Measurements from ENCODE around the gene RBFA. TPM values are rescaled to one million over a fixed set of nuclear protein-coding genes. Genes with fewer than 3 reads are reported as not detected.

RBFA gene
- total RNA-seq, 1 experiment from 2014 or later = 20.5 TPM

GRCh38 chr18:80000877-80001276, 33.4 kb upstream of the RBFA start:
- TF ChIP-seq CTCF (IDR thresholded peaks at IDR 0.05; ENCODE audit: unreplicated experiment) = no peak
- no peaks in the 10 kb centered on the region for H3K4me1 Mint-ChIP-seq (ENCODE audit: low read depth, unreplicated experiment)
- CTCF ChIA-PET = no interaction called here
- no peak for DNase-seq
- no peak overlapping the region for H3K27ac Mint-ChIP-seq (ENCODE audit: unreplicated experiment)
- no TSS peak for BruUV-seq (replicated peaks)
- peaks cover 10% of the 10 kb centered on the region for H3K9me3 Mint-ChIP-seq (ENCODE audit: low read depth, unreplicated experiment)
- intact Hi-C loops (cut with micrococcal nuclease; ENCODE audit: unreplicated experiment) = no loop called here
- H3K36me3 Mint-ChIP-seq (ENCODE audit: insufficient read depth, unreplicated experiment) = no peaks in the 10 kb centered on the region
- no peaks in the 10 kb centered on the region for H3K27me3 Mint-ChIP-seq (ENCODE audit: unreplicated experiment)
- H3K4me3 Mint-ChIP-seq (ENCODE audit: low read depth, unreplicated experiment) = no peak overlapping the region

- no peak for DNase-seq
- Mint-ChIP-seq H3K4me3 (ENCODE audit: low read depth, unreplicated experiment) (no peak overlapping the region), H3K36me3 (ENCODE audit: insufficient read depth, unreplicated experiment) (no peaks in the 10 kb centered on the region), H3K4me1 (ENCODE audit: low read depth, unreplicated experiment) (no peaks in the 10 kb centered on the region), H3K9me3 (ENCODE audit: low read depth, unreplicated experiment) (peaks cover 13% of the 10 kb centered on the region), H3K27me3 (ENCODE audit: unreplicated experiment) (no peaks in the 10 kb centered on the region), H3K27ac (ENCODE audit: unreplicated experiment) (no peak overlapping the region)
- intact Hi-C loops (cut with micrococcal nuclease; ENCODE audit: unreplicated experiment) = no loop called here
- CTCF ChIA-PET = no interaction called here
- BruUV-seq (replicated peaks) = no TSS peak
- no peak for TF ChIP-seq CTCF (IDR thresholded peaks at IDR 0.05; ENCODE audit: unreplicated experiment)
Observed at GRCh38 chr18:80002468-80002867, 31.8 kb upstream of the RBFA start.

- CTCF ChIA-PET = no interaction called here
- Mint-ChIP-seq H3K27me3 (ENCODE audit: unreplicated experiment) (no peaks in the 10 kb centered on the region), H3K27ac (ENCODE audit: unreplicated experiment) (no peak overlapping the region), H3K4me3 (ENCODE audit: low read depth, unreplicated experiment) (no peak overlapping the region), H3K9me3 (ENCODE audit: low read depth, unreplicated experiment) (peaks cover 21% of the 10 kb centered on the region), H3K36me3 (ENCODE audit: insufficient read depth, unreplicated experiment) (no peaks in the 10 kb centered on the region), H3K4me1 (ENCODE audit: low read depth, unreplicated experiment) (no peaks in the 10 kb centered on the region)
- no peak for DNase-seq
- intact Hi-C loops (cut with micrococcal nuclease; ENCODE audit: unreplicated experiment) = no loop called here
- TF ChIP-seq CTCF (IDR thresholded peaks at IDR 0.05; ENCODE audit: unreplicated experiment) = no peak
- BruUV-seq (replicated peaks) = no TSS peak
Observed at GRCh38 chr18:80004600-80005342, 29.5 kb upstream of the RBFA start.

GRCh38 chr18:80006724-80007123, 27.5 kb upstream of the RBFA start:
- H3K27me3 Mint-ChIP-seq (ENCODE audit: unreplicated experiment) = no peaks in the 10 kb centered on the region
- H3K4me3 Mint-ChIP-seq (ENCODE audit: low read depth, unreplicated experiment) = no peak overlapping the region
- intact Hi-C loops (cut with micrococcal nuclease; ENCODE audit: unreplicated experiment) = no loop called here
- CTCF ChIA-PET = no interaction called here
- TF ChIP-seq CTCF (IDR thresholded peaks at IDR 0.05; ENCODE audit: unreplicated experiment) = no peak
- H3K36me3 Mint-ChIP-seq (ENCODE audit: insufficient read depth, unreplicated experiment) = no peaks in the 10 kb centered on the region
- peaks cover 16% of the 10 kb centered on the region for H3K9me3 Mint-ChIP-seq (ENCODE audit: low read depth, unreplicated experiment)
- no TSS peak for BruUV-seq (replicated peaks)
- no peaks in the 10 kb centered on the region for H3K4me1 Mint-ChIP-seq (ENCODE audit: low read depth, unreplicated experiment)
- DNase-seq = no peak
- no peak overlapping the region for H3K27ac Mint-ChIP-seq (ENCODE audit: unreplicated experiment)
